Mammary epithelial cell (primary cell): ENCODE results near the gene CTTNBP2NL.

ENCODE experiments used
- CTCF ChIP-seq, 2 donors: IDR thresholded peaks in 1 of 2; conservative IDR thresholded peaks in 1 of 2; 2 replicates each; pipeline ENCODE4 v1.5.1; 2011 to 2012; ENCODE audit warnings: inconsistent platforms in 2 of 2, low read length in 2 of 2, mild to moderate bottlenecking in 2 of 2, control low read depth in 1 of 2, low read depth in 1 of 2; ENCODE audit not compliant: insufficient read depth in 1 of 2; ENCODE audit errors: extremely low read depth in 1 of 2
- EZH2 ChIP-seq: IDR thresholded peaks from 2 replicates; pipeline ENCODE4 v1.6.1; 2012; ENCODE audit warnings: low read length, inconsistent platforms, borderline replicate concordance

- TF ChIP-seq CTCF (conservative IDR thresholded peaks at IDR 0.05 in 1 of 2, IDR thresholded peaks at IDR 0.05 in 1 of 2; ENCODE audit: extremely low read depth in 1 of 2, insufficient read depth in 1 of 2, low read depth in 1 of 2, low read length in 2 of 2) = no peak
- no peak for TF ChIP-seq EZH2
Measured at GRCh38 chr1:112356765-112357164, 39.2 kb upstream of the CTTNBP2NL start.
